Panc1 (cell line): ENCODE results near the gene DAB2. TPM values are rescaled to one million over a fixed set of nuclear protein-coding genes. Genes with fewer than 3 reads are reported as not detected.

Experiments used
- ATAC-seq: fragments of 200-7000 bp; cut with Tn5 transposase; 2 replicates; pipeline ENCODE4 v1.9.1; 2020; ENCODE audit warnings: mild to moderate bottlenecking, moderate library complexity
- BruUV-seq: library from RNA; stranded (reverse); fragments of 400-500 nt; replicated peaks from 2 replicates; lab custom pipeline; 2021; lab: Mats Ljungman, UMichigan
- CTCF ChIA-PET: fragments of 300-600 bp; sonication (Branson Sonifier 250); formaldehyde crosslinking; loops from one replicate; lab custom pipeline; 2022; ENCODE audit warnings: antibody characterized with exemption; lab: Charles Lee
- POLR2A ChIA-PET: fragments of 300-600 bp; sonication (Branson Sonifier 250); formaldehyde crosslinking; loops from one replicate; lab custom pipeline; 2022; ENCODE audit warnings: antibody characterized with exemption; lab: Charles Lee
- DNase-seq: peaks from one replicate; pipeline ENCODE4 v3.0.0-alpha.2; 2010; ENCODE audit warnings: low read depth, low spot score
- H3K27ac ChIP-seq: 2 replicates; pipeline ENCODE4 v1.5.1; 2011; ENCODE audit warnings: mild to moderate bottlenecking, low read length, inconsistent platforms
- H3K27me3 ChIP-seq: fragments of 200-500 bp; sonication (Bioruptor generic); 2 replicates; pipeline ENCODE4 v1.6.0; 2014; ENCODE audit warnings: low read length, inconsistent platforms; ENCODE audit not compliant: control insufficient read depth, insufficient read depth
- H3K36me3 ChIP-seq: fragments of 200-500 bp; sonication (Bioruptor generic); 2 replicates; pipeline ENCODE4 v1.5.1; 2014; ENCODE audit warnings: inconsistent platforms, mild to moderate bottlenecking, low read length, moderate library complexity; ENCODE audit not compliant: control insufficient read depth, insufficient read depth
- H3K4me1 ChIP-seq: 2 replicates; pipeline ENCODE4 v1.5.1; 2011; ENCODE audit warnings: inconsistent platforms, mild to moderate bottlenecking, low read length, moderate library complexity; ENCODE audit not compliant: control insufficient read depth, insufficient read depth
- H3K4me3 ChIP-seq, 2 experiments: 2 replicates each; pipeline ENCODE4 v1.5.1; 2011 to 2012; ENCODE audit warnings: low read depth in 2 of 2, low read length in 2 of 2, mild to moderate bottlenecking in 2 of 2, inconsistent platforms in 1 of 2, moderate library complexity in 1 of 2
- H3K9me3 ChIP-seq: fragments of 200-500 bp; sonication (Bioruptor generic); 2 replicates; pipeline ENCODE4 v1.5.1; 2014; ENCODE audit warnings: low read depth, mild to moderate bottlenecking, inconsistent platforms, low read length, moderate library complexity; ENCODE audit not compliant: control insufficient read depth, insufficient read depth
- CTCF ChIP-seq: fragments of 450-650 bp; IDR thresholded peaks from 2 replicates; pipeline ENCODE4 v1.5.1; 2017; ENCODE audit warnings: mild to moderate bottlenecking
- POLR2AphosphoS5 ChIP-seq: IDR thresholded peaks from 2 replicates; pipeline ENCODE4 v1.6.1; 2012; ENCODE audit warnings: mild to moderate bottlenecking, low read depth, low read length, moderate library complexity
- REST ChIP-seq, 2 experiments: IDR thresholded peaks; 2 replicates each; pipeline ENCODE4 v1.6.1; 2011 to 2012; ENCODE audit warnings: low read depth in 2 of 2, control low read depth in 1 of 2, low read length in 1 of 2, mild to moderate bottlenecking in 1 of 2, moderate library complexity in 1 of 2; ENCODE audit not compliant: insufficient read depth in 1 of 2
- SIN3A ChIP-seq: IDR thresholded peaks from 2 replicates; pipeline ENCODE4 v1.6.1; 2012; ENCODE audit warnings: low read depth, mild to moderate bottlenecking, low read length, moderate library complexity, borderline replicate concordance; ENCODE audit not compliant: insufficient read depth
- TCF7L2 ChIP-seq: IDR thresholded peaks from 2 replicates; pipeline ENCODE4 v1.6.1; 2011; ENCODE audit warnings: mild to moderate bottlenecking, low read depth, low read length, inconsistent platforms
- in situ Hi-C: cut with HindIII; loops from 2 replicates; pipeline ENCODE4 v1.10.0; 2016; ENCODE audit warnings: low sequenced_read_pairs, low pct_unique_long_range_greater_than_20kb
- intact Hi-C: fragments of 100-400 bp; cut with micrococcal nuclease; formaldehyde crosslinking; loops from one replicate; pipeline ENCODE4 v1.10.0; 2022; ENCODE audit not compliant: unreplicated experiment
- total RNA-seq: library from RNA; stranded (reverse); gene quantifications from one replicate; pipeline ENCODE4 v1.2.1, GENCODE V29; 2021; ENCODE audit not compliant: unreplicated experiment

Gene DAB2
- total RNA-seq, 1 experiment from 2014 or later = 1.7 TPM

- ATAC-seq = no peak
- CTCF ChIA-PET = no interaction called here
- no TSS peak for BruUV-seq
- Histone ChIP-seq H3K9me3 (no peaks in the 10 kb centered on the region), H3K27me3 (no peaks in the 10 kb centered on the region; the same call in 1 of the 2 replicates), H3K36me3 (no peaks in the 10 kb centered on the region), H3K4me1 (no peaks in the 10 kb centered on the region), H3K4me3 (no peak overlapping the region), H3K27ac (no peak overlapping the region)
- intact Hi-C loops (no loop called here), in situ Hi-C loops (no loop called here)
- TF ChIP-seq SIN3A (no peak), REST (IDR thresholded peaks at IDR 0.05; ENCODE audit: insufficient read depth in 1 of 2, low read depth in 2 of 2, low read length in 1 of 2) (no peak), CTCF (no peak), TCF7L2 (no peak), POLR2AphosphoS5 (no peak)
- POLR2A ChIA-PET = no interaction called here
- DNase-seq = no peak
Measured at GRCh38 chr5:39331861-39332381, 92.9 kb downstream of the DAB2 start.

GRCh38 chr5:39328731-39329130 is 96.0 kb downstream of the DAB2 start:
- no peak for ATAC-seq
- in situ Hi-C loops = no loop called here
- ChIA-PET POLR2A (interaction anchor here (0.7 kb wide), 1 partner anchor 31 kb away, joined by 12 read pairs; no protein-coding TSS in a partner anchor), CTCF (no interaction called here)
- no peak overlapping the region for H3K27ac ChIP-seq
- H3K9me3 ChIP-seq = no peaks in the 10 kb centered on the region
- H3K36me3 ChIP-seq = no peaks in the 10 kb centered on the region
- no TSS peak for BruUV-seq
- TF ChIP-seq CTCF = no peak
- TF ChIP-seq REST (IDR thresholded peaks at IDR 0.05; ENCODE audit: insufficient read depth in 1 of 2, low read depth in 2 of 2, low read length in 1 of 2) = no peak
- no peak for DNase-seq
- no peaks in the 10 kb centered on the region; the same call in 1 of the 2 replicates for H3K27me3 ChIP-seq
- intact Hi-C loops = no loop called here
- H3K4me3 ChIP-seq = no peak overlapping the region
- H3K4me1 ChIP-seq = no peaks in the 10 kb centered on the region
